IMR-90 (cell line): ENCODE results near the gene UNK.

Experiments used
- BHLHE40 ChIP-seq: fragments of 150-350 bp; IDR thresholded peaks from 2 replicates; pipeline ENCODE4 v1.6.1; 2016; ENCODE audit warnings: mild to moderate bottlenecking, low read depth, low read length
- CEBPB ChIP-seq: IDR thresholded peaks from 2 replicates; pipeline ENCODE4 v1.6.1; 2012; ENCODE audit warnings: low read depth, low read length, improper control_type of control experiment
- CHD1 ChIP-seq: IDR thresholded peaks from 2 replicates; pipeline ENCODE4 v1.6.1; 2012; ENCODE audit warnings: low read depth, low read length, improper control_type of control experiment
- CTCF ChIP-seq: conservative IDR thresholded peaks from 2 replicates; pipeline ENCODE4 v1.5.1; 2012; ENCODE audit warnings: mild to moderate bottlenecking, low read depth, low read length, improper control_type of control experiment
- MAZ ChIP-seq: IDR thresholded peaks from 2 replicates; pipeline ENCODE4 v1.6.1; 2012; ENCODE audit warnings: low read depth, mild to moderate bottlenecking, low read length, improper control_type of control experiment, moderate library complexity, borderline replicate concordance
- MXI1 ChIP-seq: IDR thresholded peaks from 2 replicates; pipeline ENCODE4 v1.6.1; 2012; ENCODE audit warnings: low read depth, mild to moderate bottlenecking, low read length, moderate library complexity, borderline replicate concordance
- NFE2L2 ChIP-seq: fragments of 150-350 bp; IDR thresholded peaks from 2 replicates; pipeline ENCODE4 v1.6.1; 2016; ENCODE audit warnings: low read depth, mild to moderate bottlenecking, low read length
- POLR2A ChIP-seq: IDR thresholded peaks from 2 replicates; pipeline ENCODE4 v1.6.1; 2012; ENCODE audit warnings: mild to moderate bottlenecking, low read depth, low read length
- RAD21 ChIP-seq: IDR thresholded peaks from 2 replicates; pipeline ENCODE4 v1.6.1; 2012; ENCODE audit warnings: low read length, improper control_type of control experiment
- RCOR1 ChIP-seq: IDR thresholded peaks from 2 replicates; pipeline ENCODE4 v1.6.1; 2012; ENCODE audit warnings: mild to moderate bottlenecking, low read length, improper control_type of control experiment; ENCODE audit not compliant: insufficient replicate concordance
- RFX5 ChIP-seq: IDR thresholded peaks from 2 replicates; pipeline ENCODE4 v1.8.0; 2012; ENCODE audit warnings: low read depth, mild to moderate bottlenecking, low read length, moderate library complexity
- SMC3 ChIP-seq: fragments of 150-350 bp; IDR thresholded peaks from 2 replicates; pipeline ENCODE4 v1.6.1; 2016; ENCODE audit warnings: low read depth, mild to moderate bottlenecking, antibody characterized with exemption, low read length, moderate library complexity
- TF ChIP-seq, protein P1 (sequence below): fragments of 150-350 bp; IDR thresholded peaks from 2 replicates; pipeline ENCODE4 v1.6.1; 2017; ENCODE audit warnings: mild to moderate bottlenecking, antibody characterized with exemption, low read length, low read depth
- TF ChIP-seq, protein P2 (sequence below): fragments of 150-350 bp; IDR thresholded peaks from 2 replicates; pipeline ENCODE4 v1.6.1; 2016; ENCODE audit warnings: low read depth, mild to moderate bottlenecking, low read length, moderate library complexity, borderline replicate concordance

DNA sequence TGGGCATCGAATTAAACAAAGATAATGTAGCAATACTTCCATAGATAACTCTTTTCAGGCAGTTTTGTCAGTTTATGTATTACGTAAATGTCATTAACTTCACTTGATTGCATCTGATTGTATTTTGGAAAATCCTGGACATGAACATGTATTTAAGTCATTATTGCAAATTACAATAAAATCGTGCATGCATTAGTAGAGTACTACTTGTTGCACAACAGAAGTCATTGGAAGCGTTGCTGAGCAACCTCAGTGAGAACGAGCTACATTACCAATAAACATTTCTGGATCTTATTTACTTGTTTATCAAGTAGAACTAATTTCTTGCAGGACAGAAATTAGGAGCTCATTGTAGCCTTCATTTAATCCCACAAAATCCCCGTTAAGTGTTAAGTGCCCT is 6.6 kb downstream of the UNK start:
- TF ChIP-seq, protein P1, sequence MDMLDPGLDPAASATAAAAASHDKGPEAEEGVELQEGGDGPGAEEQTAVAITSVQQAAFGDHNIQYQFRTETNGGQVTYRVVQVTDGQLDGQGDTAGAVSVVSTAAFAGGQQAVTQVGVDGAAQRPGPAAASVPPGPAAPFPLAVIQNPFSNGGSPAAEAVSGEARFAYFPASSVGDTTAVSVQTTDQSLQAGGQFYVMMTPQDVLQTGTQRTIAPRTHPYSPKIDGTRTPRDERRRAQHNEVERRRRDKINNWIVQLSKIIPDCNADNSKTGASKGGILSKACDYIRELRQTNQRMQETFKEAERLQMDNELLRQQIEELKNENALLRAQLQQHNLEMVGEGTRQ: no peak
- TF ChIP-seq CTCF (no peak), POLR2A (no peak), MXI1 (no peak), RAD21 (no peak), MAZ (no peak), NFE2L2 (no peak), CEBPB (no peak), RFX5 (no peak), RCOR1 (no peak), CHD1 (no peak), SMC3 (no peak), BHLHE40 (no peak)
- TF ChIP-seq, protein P2, sequence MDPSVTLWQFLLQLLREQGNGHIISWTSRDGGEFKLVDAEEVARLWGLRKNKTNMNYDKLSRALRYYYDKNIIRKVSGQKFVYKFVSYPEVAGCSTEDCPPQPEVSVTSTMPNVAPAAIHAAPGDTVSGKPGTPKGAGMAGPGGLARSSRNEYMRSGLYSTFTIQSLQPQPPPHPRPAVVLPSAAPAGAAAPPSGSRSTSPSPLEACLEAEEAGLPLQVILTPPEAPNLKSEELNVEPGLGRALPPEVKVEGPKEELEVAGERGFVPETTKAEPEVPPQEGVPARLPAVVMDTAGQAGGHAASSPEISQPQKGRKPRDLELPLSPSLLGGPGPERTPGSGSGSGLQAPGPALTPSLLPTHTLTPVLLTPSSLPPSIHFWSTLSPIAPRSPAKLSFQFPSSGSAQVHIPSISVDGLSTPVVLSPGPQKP: no peak
